B cell (primary cell): Measurements from ENCODE around the gene KLHL3. TPM values are rescaled to one million over a fixed set of nuclear protein-coding genes. Genes with fewer than 3 reads are reported as not detected.

Source experiments
- ATAC-seq: fragments of 200-7000 bp; cut with Tn5 transposase; one replicate; pipeline ENCODE4 v1.10.0; 2021; ENCODE audit warnings: low read depth, mild to moderate bottlenecking, moderate number of reproducible peaks, moderate library complexity
- CTCF ChIA-PET: fragments of 350-600 bp; sonication (Branson Sonifier 250); formaldehyde crosslinking; loops from one replicate; lab custom pipeline; 2021; ENCODE audit warnings: antibody characterized with exemption, inconsistent platforms; lab: Charles Lee
- POLR2A ChIA-PET: fragments of 350-600 bp; sonication (Branson Sonifier 250); formaldehyde crosslinking; loops from one replicate; lab custom pipeline; 2021; ENCODE audit warnings: antibody characterized with exemption; lab: Charles Lee
- DNase-seq: peaks from one replicate; pipeline ENCODE4 v3.0.0; 2013
- H2AFZ ChIP-seq: 2 replicates; pipeline ENCODE4 v1.6.1; 2012; ENCODE audit warnings: mild to moderate bottlenecking, low read depth, low read length; ENCODE audit not compliant: insufficient read depth, poor library complexity, severe bottlenecking
- H3K27ac ChIP-seq, 2 donors: 1 replicate in 1 of 2; 2 replicates in 1 of 2; pipeline ENCODE4 v1.5.1; 2012 to 2013; ENCODE audit warnings: low read length in 2 of 2, mild to moderate bottlenecking in 2 of 2, moderate library complexity in 1 of 2
- H3K27me3 ChIP-seq, 4 experiments: fragments of 200-600 bp in 1 of 4; sonication (generic) in 1 of 4; replicated peaks in 1 of 4; 1 replicate in 2 of 4; 2 replicates in 2 of 4; pipeline versions ENCODE4 v1.6.1 to v1.7.0; 2013 to 2016; ENCODE audit warnings: low read length in 3 of 4, mild to moderate bottlenecking in 2 of 4, mixed read lengths in 1 of 4, moderate library complexity in 1 of 4; ENCODE audit not compliant: insufficient read depth in 4 of 4, control insufficient read depth in 3 of 4; ENCODE audit errors: control extremely low read depth in 1 of 4
- H3K36me3 ChIP-seq, 2 experiments: replicated peaks in 1 of 2; 1 replicate in 1 of 2; 2 replicates in 1 of 2; pipeline versions ENCODE4 v1.6.1 to v1.7.1; 2013; ENCODE audit warnings: low read length in 1 of 2; ENCODE audit not compliant: insufficient read depth in 2 of 2, control insufficient read depth in 1 of 2; ENCODE audit errors: control extremely low read depth in 1 of 2, extremely low read depth in 1 of 2
- H3K4me1 ChIP-seq, 2 donors: fragments of 200-600 bp in 1 of 2; sonication (generic) in 1 of 2; 1 replicate in 1 of 2; 2 replicates in 1 of 2; pipeline versions ENCODE4 v1.5.1 to v1.6.1; 2013 to 2017; ENCODE audit warnings: low read length in 2 of 2; ENCODE audit not compliant: control insufficient read depth in 2 of 2, insufficient read depth in 2 of 2
- H3K4me2 ChIP-seq: replicated peaks from 2 replicates; pipeline ENCODE3; 2012; ENCODE audit warnings: mild to moderate bottlenecking, low read depth, low read length; ENCODE audit not compliant: poor library complexity, severe bottlenecking
- H3K4me3 ChIP-seq, 5 experiments: fragments of 200-600 bp in 1 of 5; sonication (generic) in 1 of 5; 1 replicate in 3 of 5; 2 replicates in 2 of 5; pipeline versions ENCODE4 v1.5.1 to v1.7.0; 2011 to 2016; ENCODE audit warnings: low read length in 4 of 5, mild to moderate bottlenecking in 4 of 5, low read depth in 2 of 5, control low read depth in 1 of 5, moderate library complexity in 1 of 5; ENCODE audit not compliant: insufficient read depth in 1 of 5; ENCODE audit errors: control extremely low read depth in 1 of 5, extremely low read depth in 1 of 5
- H3K79me2 ChIP-seq: fragments of 200-600 bp; sonication (generic); one replicate; pipeline ENCODE4 v1.6.0; 2016; ENCODE audit warnings: low read length; ENCODE audit not compliant: control insufficient read depth, insufficient read depth
- H3K9ac ChIP-seq: fragments of 200-600 bp; sonication (generic); 2 replicates; pipeline ENCODE4 v1.6.1; 2017; ENCODE audit warnings: mild to moderate bottlenecking, low read length, moderate library complexity
- H3K9me3 ChIP-seq, 3 donors: one replicate each; pipeline versions ENCODE4 v1.6.1 to v1.7.1; 2013; ENCODE audit warnings: low read length in 2 of 3; ENCODE audit not compliant: control insufficient read depth in 2 of 3, insufficient read depth in 1 of 3; ENCODE audit errors: control extremely low read depth in 1 of 3
- H4K20me1 ChIP-seq: 2 replicates; pipeline ENCODE4 v1.6.0; 2012; ENCODE audit warnings: mild to moderate bottlenecking, low read length; ENCODE audit not compliant: insufficient read depth, control insufficient read depth, poor library complexity, severe bottlenecking
- H3K27ac Mint-ChIP-seq: one replicate; pipeline ENCODE4 v1.8.0; 2021; ENCODE audit warnings: mixed read lengths
- H3K27me3 Mint-ChIP-seq: one replicate; pipeline ENCODE4 v1.8.0; 2021; ENCODE audit warnings: mixed read lengths
- H3K4me1 Mint-ChIP-seq: one replicate; pipeline ENCODE4 v1.8.0; 2021; ENCODE audit warnings: mixed read lengths
- H3K4me3 Mint-ChIP-seq: one replicate; pipeline ENCODE4 v1.8.0; 2021; ENCODE audit warnings: mixed read lengths
- H3K9me3 Mint-ChIP-seq: one replicate; pipeline ENCODE4 v1.8.0; 2022; ENCODE audit warnings: mixed read lengths; ENCODE audit not compliant: insufficient read depth
- CTCF ChIP-seq: fragments of 200-600 bp; IDR thresholded peaks from one replicate; pipeline ENCODE4 v1.8.0; 2022; ENCODE audit warnings: antibody characterized with exemption, mild to moderate bottlenecking
- EZH2 ChIP-seq: IDR thresholded peaks from 2 replicates; pipeline ENCODE4 v1.6.1; 2012; ENCODE audit warnings: borderline replicate concordance, low read depth, mild to moderate bottlenecking, moderate library complexity, low read length; ENCODE audit not compliant: insufficient read depth, poor library complexity, severe bottlenecking
- WGBS: methylation state at CpG from one replicate; pipeline ENCODE4 v1.1.5; 2013; ENCODE audit warnings: missing lambda C conversion rate; ENCODE audit not compliant: insufficient coverage; 5-methylcytosine and 5-hydroxymethylcytosine counted together
- intact Hi-C: fragments of 100-400 bp; cut with micrococcal nuclease; formaldehyde crosslinking; loops from one replicate; pipeline ENCODE4 v1.10.0; 2022
- polyA plus RNA-seq: library from polyadenylated mRNA; depleted of rRNA; stranded (reverse); fragments of >200 nt; gene quantifications from 2 replicates; pipeline ENCODE4 v1.2.3, GENCODE V29; 2012
- total RNA-seq, 2 donors: library from RNA; stranded (reverse); fragments of 120-200 nt in 1 of 2; gene quantifications; 1 replicate in 1 of 2; 2 replicates in 1 of 2; pipeline versions ENCODE4 v1.2.3 to v1.2.4, GENCODE V29; 2013 to 2022

Gene KLHL3
- total and polyA plus RNA-seq, 2 donors (not counting 1 experiment from before 2014, with no cell fraction given): 3.3 to 4.5 TPM

GRCh38 chr5:137700282-137700680 lies 35.6 kb downstream of the KLHL3 start:
- Histone ChIP-seq H3K4me3 (no peak overlapping the region), H3K27ac (no peak overlapping the region), H3K4me1 (peaks cover 7 to 9% of the 10 kb centered on the region in 2 donors), H3K27me3 (no peaks in the 10 kb centered on the region), H3K4me2 (no peak overlapping the region), H3K36me3 (no peaks in the 10 kb centered on the region), H4K20me1 (no peaks in the 10 kb centered on the region), H3K79me2 (no peaks in the 10 kb centered on the region), H3K9me3 (no peaks in the 10 kb centered on the region), H2AFZ (no peak overlapping the region), H3K9ac (no peak overlapping the region)
- POLR2A ChIA-PET: no interaction called here
- ATAC-seq (no peak), DNase-seq (no peak)
- peaks cover 9% of the 10 kb centered on the region for H3K4me1 Mint-ChIP-seq
- no peak overlapping the region for H3K27ac Mint-ChIP-seq
- H3K27me3 Mint-ChIP-seq: no peaks in the 10 kb centered on the region
- H3K4me3 Mint-ChIP-seq: no peak overlapping the region
- CTCF ChIA-PET: no interaction called here
- intact Hi-C loops: no loop called here
- TF ChIP-seq EZH2 (no peak), CTCF (no peak)
- 50% methylated on average over 2 of the region's 3 CpGs for WGBS
- no peaks in the 10 kb centered on the region for H3K9me3 Mint-ChIP-seq

GRCh38 chr5:137699336-137700281 lies 36.3 kb downstream of the KLHL3 start:
- H3K27me3 ChIP-seq: no peaks in the 10 kb centered on the region
- ATAC-seq (no peak), DNase-seq (no peak)
- no peaks in the 10 kb centered on the region for H4K20me1 ChIP-seq
- no peaks in the 10 kb centered on the region for H3K36me3 ChIP-seq
- no peak overlapping the region for H3K9ac ChIP-seq
- no peak overlapping the region for H3K4me3 Mint-ChIP-seq
- H3K4me2 ChIP-seq: no peak overlapping the region
- ChIA-PET POLR2A (no interaction called here), CTCF (interaction anchor here (1.3 kb wide), 1 partner anchor 39 kb away, joined by 3 read pairs; no protein-coding TSS in a partner anchor)
- no peak overlapping the region for H3K4me3 ChIP-seq
- no peaks in the 10 kb centered on the region for H3K79me2 ChIP-seq
- 80% methylated on average over 5 of the region's 9 CpGs for WGBS
- H3K9me3 Mint-ChIP-seq: no peaks in the 10 kb centered on the region
- H3K27ac Mint-ChIP-seq: no peak overlapping the region
- intact Hi-C loops: no loop called here
- H3K27me3 Mint-ChIP-seq: no peaks in the 10 kb centered on the region
- H3K4me1 Mint-ChIP-seq: peaks cover 10% of the 10 kb centered on the region
- no peaks in the 10 kb centered on the region for H3K9me3 ChIP-seq
- no peak overlapping the region for H2AFZ ChIP-seq
- H3K4me1 ChIP-seq: peaks cover 7 to 10% of the 10 kb centered on the region in 2 donors
- TF ChIP-seq EZH2: no peak
- no peak for TF ChIP-seq CTCF
- H3K27ac ChIP-seq: no peak overlapping the region
